HG02970 (cell line): ENCODE measurements around the gene BIRC2.
A peak's percentile ranks its signal among the peaks of the same experiment; 100 is the strongest.
"Not testable (repeated sequence)": the region's sequence is repeated elsewhere in the genome, so short reads cannot be mapped to it uniquely, and the experiment has no call there.

Experiments used
- ATAC-seq: cut with Tn5 transposase; IDR thresholded peaks from one replicate; pipeline ENCODE4 v1.9.1; 2021; ENCODE audit warnings: mild to moderate bottlenecking, moderate library complexity, moderate number of reproducible peaks; ENCODE audit not compliant: unreplicated experiment, low FRiP score

BIRC2 gene

DNA sequence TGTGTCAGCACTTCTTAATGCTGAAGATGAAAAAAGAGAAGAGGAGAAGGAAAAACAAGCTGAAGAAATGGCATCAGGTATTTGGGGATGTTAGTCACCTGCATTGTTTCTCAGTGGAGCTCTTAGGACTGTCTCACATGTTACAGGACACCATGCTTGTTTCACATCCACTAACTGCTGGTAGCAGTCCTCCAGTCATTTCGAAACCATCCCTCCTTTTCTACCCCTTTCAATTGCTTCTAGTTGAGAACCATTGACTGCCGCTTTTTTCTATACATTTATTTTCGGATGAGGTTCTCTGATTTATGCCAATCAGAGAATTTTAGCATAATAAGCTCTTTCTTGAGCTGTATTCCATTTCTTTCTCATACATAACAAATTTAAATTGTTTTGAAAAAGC lies 21.5 kb downstream of the BIRC2 start:
- peak; percentile 83 for ATAC-seq

- not testable (repeated sequence) for ATAC-seq
Measured at GRCh38 chr11:102374633-102375424, 27.8 kb downstream of the BIRC2 start.

DNA sequence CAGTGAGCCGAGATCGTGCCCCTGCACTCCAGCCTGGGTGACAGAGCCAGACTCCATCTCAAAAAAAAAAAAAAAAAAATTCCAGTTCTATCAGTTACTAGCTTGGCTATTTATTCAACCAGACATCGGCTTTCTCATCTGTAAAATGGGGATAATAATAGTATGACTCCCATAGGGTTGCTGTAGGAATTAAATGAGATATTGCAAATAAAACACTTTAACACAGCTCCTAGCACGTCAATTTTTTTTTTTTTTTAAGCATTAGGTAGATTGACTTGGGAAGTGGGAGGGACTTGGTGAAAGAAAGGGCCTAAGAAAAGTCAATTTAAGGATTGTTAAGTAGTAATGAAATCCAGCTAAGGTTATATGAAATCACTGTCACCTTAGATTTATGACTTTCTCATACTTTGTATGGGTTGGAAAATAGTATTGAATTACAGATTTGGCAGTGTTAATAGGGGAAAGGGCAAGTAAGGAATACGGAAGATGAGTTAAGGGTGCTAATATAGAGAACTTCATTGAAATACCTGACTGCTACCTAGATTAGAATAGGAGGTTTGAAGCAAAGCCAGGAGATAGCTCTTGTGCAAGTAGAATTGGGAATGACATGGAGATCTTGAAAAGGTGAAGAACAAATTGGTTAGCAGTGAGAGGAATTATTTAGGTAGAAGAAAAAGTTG lies 28.8 kb downstream of the BIRC2 start:
- no peak for ATAC-seq

GRCh38 chr11:102377891-102378290 lies 30.9 kb downstream of the BIRC2 start:
- ATAC-seq: no peak

GRCh38 chr11:102378818-102379217 lies 31.8 kb downstream of the BIRC2 start:
- ATAC-seq: no peak

DNA sequence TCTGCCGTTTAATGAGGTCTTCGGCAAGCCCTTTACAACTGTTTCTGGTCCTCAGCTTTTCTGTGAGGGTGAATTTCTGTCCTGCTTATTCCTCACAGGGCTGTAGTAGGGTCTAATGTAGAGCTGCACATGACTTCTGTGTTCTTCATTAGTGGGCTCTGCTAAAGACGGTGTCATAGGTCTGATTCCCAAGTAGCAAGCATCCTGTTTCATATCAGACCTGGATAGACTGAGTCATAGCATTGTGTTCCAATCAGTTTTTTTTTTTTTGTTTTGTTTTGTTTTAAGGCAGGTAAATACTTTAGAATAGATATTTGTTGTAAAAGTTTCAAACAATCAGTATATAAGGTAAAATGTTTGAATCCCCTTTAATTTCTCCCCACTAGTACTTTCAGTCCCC lies 35.4 kb downstream of the BIRC2 start:
- no peak for ATAC-seq

DNA sequence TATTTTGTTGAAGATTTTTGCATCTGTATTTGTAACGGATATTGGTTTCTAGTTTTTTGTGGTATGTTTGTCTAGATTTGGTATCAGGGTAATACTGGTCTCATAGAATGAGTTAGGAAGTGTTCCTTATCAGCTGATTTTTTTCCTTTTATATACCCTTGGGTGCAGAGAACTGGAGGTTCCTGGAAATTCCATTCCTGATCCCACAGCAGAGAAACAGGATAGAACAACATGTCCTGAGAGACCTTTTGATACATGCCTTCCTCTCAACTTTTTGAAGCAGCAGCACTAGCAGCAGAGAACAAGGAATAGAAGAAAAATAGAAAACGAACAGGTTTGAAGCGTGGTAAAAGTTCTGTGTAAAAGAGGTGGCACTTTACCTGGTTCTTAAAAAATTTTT lies 36.8 kb downstream of the BIRC2 start:
- ATAC-seq: no peak

- ATAC-seq: no peak
Measured at GRCh38 chr11:102384419-102385079, 37.5 kb downstream of the BIRC2 start.

- no peak for ATAC-seq
Measured at GRCh38 chr11:102385085-102386007, 38.3 kb downstream of the BIRC2 start.

DNA sequence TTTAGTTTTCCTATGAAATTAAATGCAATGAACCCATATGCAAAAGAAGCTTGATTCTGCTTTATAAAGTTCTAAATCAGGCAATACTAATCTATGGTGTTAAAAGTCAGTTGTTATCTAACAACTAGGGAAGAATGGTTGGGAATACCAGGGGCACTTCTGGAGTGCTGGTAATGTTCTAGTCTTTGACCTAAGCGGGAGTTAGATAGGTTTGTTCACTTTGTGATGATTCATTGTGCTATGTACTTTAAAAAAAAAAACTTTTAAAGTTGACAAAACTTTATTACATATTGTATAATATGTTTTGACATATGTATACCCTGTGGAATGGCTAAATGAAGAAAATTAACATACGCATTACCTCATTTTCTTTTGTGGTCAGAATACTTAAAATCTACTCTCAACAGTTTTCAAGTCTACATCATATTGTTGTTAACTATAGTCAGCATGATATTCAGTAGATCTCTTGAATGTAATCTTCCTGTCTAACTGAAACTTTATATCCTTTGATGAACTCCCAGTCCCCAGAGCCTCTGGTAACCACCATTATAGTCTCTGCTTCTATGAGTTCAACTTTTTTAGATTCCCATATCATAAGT lies 39.2 kb downstream of the BIRC2 start:
- ATAC-seq: no peak

DNA sequence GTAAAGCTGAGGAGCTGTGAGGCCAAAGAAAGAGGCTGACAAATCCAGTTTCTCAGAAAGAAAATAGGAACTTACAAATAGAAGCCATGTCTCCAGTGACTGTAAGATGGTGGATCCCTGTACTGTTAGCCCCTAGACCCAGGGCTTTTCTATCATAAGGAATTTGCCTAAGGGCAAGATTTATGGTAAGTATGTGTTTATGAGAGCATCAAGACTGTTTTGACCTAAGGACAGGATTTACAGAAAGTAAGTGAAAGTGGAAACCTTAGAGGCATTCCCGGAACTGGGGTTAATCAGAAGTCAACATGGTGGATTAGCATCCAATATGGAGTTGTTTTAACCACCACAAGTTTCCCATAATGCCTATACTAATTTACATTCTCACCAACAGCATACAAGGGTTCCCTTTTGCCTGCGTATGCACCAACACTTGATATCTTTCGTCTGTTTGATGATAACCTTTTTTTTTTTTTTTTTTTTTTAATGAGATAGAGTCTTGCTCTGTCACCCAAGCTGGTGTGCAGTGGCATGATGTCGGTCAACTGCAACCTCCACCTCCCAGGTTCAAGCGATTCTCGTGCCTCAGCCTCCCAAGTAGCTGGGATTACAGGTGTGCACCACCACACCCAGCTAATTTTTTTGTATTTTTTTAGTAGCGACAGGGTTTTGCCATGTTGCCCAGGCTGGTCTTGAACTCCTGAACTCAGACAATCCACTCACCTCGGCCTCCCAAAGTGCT lies 40.2 kb downstream of the BIRC2 start:
- no peak for ATAC-seq

- no peak for ATAC-seq
Measured at GRCh38 chr11:102389253-102389652, 42.2 kb downstream of the BIRC2 start.

DNA sequence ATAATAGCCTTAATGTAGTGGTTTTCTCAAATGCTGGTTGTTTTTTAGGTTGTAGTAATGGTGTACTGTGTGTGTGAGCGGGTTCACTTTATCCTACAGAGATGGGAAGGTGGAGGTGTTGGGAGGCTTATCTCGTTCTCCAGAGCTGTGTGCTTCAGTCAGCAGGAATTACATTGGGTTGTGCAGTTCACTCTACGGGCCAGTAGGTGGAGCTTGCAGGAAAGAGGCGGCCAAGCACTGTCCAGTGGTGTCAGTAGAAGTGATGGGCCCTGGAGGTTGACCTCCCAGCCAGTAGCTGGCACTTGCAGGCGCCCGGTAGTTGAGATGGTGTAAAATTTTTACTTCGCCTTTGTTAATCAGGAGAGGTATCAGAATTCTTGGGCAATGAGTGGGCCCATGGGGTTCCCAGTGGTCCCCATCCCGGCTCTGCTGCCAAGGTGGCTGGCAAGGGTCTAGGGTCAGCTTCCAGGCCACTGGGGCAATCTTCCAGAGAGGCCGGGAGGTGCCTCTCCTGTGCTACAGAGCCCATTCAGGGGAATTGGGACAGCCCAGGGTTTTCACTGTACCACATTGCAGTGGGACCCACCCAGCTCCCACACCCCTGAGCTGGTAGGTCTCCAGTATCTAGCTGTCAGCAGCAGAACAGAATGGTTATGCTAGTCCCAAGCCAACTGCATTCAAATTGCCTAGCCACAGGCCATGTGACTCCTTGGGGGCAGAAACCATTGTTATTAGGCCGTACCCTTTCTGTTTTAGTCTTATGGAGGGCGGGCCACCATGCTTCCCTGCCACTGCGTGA lies 43.9 kb downstream of the BIRC2 start:
- ATAC-seq: peak; percentile 79

DNA sequence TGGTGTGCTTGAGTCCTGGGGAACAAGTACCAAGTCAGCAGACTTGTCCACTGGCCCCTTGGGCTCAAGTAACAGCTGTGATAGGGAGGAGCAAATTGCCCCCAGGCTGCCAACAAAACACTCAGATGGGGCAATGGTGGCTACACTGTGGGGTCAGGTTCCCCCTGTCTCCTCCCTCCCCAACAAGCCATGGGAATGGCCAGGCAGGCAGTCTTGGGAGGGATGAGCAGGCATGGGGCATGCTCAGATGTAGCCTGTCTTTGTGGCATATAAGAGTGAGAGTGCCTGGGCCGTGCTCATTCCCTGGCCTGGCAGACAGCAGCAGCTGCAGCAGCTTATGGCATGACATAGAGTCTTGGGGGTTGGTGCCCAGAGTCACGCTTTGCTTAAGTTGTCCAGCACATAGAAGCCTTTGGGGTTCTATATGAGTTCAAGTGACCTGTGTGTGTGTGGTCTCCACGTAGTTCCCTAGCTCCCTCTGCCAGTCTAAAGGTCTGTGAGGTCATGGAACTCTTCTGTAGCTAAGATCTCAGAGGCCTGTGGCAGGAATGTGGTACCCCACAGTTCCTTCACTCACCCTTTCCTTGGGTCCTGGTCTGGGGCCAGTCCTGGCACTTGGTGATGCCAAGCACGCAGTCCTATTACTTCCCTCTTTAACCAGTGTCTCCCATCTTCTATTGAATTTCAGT lies 44.7 kb downstream of the BIRC2 start:
- no peak for ATAC-seq

- ATAC-seq: no peak
Measured at GRCh38 chr11:102393272-102393730, 46.3 kb downstream of the BIRC2 start.

- ATAC-seq: no peak
Measured at GRCh38 chr11:102395720-102396393, 48.8 kb downstream of the BIRC2 start.
